ENCODE results near the gene DPCD. TPM values are rescaled to one million over a fixed set of nuclear protein-coding genes. Genes with fewer than 3 reads are reported as not detected.

DPCD gene
- total RNA-seq, 4 donors from 2014 or later, result 8.2 to 15.7 (median 13.5) TPM; not detected in 1

- WGBS, 2 donors (ENCODE audit: low coverage in 1 of 2), result 83% methylated on average over 13 of the region's 13 CpGs; no CpG with 5 or more reads in 1 of the 2 donors
- Histone ChIP-seq H3K27me3 (no peaks in the 10 kb centered on the region), H3K36me3 (peaks cover 0 to 3% (median 0%) of the 10 kb centered on the region in 4 donors), H3K4me3 (no peak overlapping the region), H3K4me1 (no peaks in the 10 kb centered on the region), H3K9me3 (no peaks in the 10 kb centered on the region), H3K27ac (no peak overlapping the region)
- TF ChIP-seq EP300 (IDR thresholded peaks at IDR 0.05; ENCODE audit: low read depth) (no peak), POLR2AphosphoS5 (IDR thresholded peaks at IDR 0.05) (no peak), CTCF (IDR thresholded peaks at IDR 0.05) (no peak), POLR2A (IDR thresholded peaks at IDR 0.05) (no peak)
- in situ Hi-C loops (cut with MboI; ENCODE audit: low pct_ligation_motif_present in 1 of 4, low pct_unique_long_range_greater_than_20kb in 1 of 4, low sequenced_read_pairs in 3 of 4) (no loop called here), intact Hi-C loops (cut with DNase I; ENCODE audit: low total_unique reads) (no loop called here)
- no peak for DNase-seq
Observed at GRCh38 chr10:101578803-101579515, 9.2 kb upstream of the DPCD start.

GRCh38 chr10:101579516-101579870 lies 8.6 kb upstream of the DPCD start:
- in situ Hi-C loops (cut with MboI; ENCODE audit: low pct_ligation_motif_present in 1 of 4, low pct_unique_long_range_greater_than_20kb in 1 of 4, low sequenced_read_pairs in 3 of 4), result no loop called here
- intact Hi-C loops (cut with DNase I; ENCODE audit: low total_unique reads), result no loop called here
- Histone ChIP-seq H3K9me3 (no peaks in the 10 kb centered on the region), H3K4me3 (no peak overlapping the region), H3K27me3 (no peaks in the 10 kb centered on the region), H3K27ac (no peak overlapping the region), H3K36me3 (peaks cover 0 to 3% (median 0%) of the 10 kb centered on the region in 4 donors), H3K4me1 (no peaks in the 10 kb centered on the region)
- DNase-seq, result no peak
- TF ChIP-seq CTCF (IDR thresholded peaks at IDR 0.05) (no peak), EP300 (IDR thresholded peaks at IDR 0.05; ENCODE audit: low read depth) (no peak), POLR2A (IDR thresholded peaks at IDR 0.05) (no peak), POLR2AphosphoS5 (IDR thresholded peaks at IDR 0.05) (no peak)
- WGBS, 2 donors (ENCODE audit: low coverage in 1 of 2), result 97% methylated on average over 12 of the region's 12 CpGs; no CpG with 5 or more reads in 1 of the 2 donors

GRCh38 chr10:101580486-101581399 lies 7.4 kb upstream of the DPCD start:
- Histone ChIP-seq H3K27ac (no peak overlapping the region), H3K9me3 (no peaks in the 10 kb centered on the region), H3K27me3 (no peaks in the 10 kb centered on the region), H3K36me3 (peaks cover 0 to 3% (median 0%) of the 10 kb centered on the region in 4 donors), H3K4me3 (no peak overlapping the region), H3K4me1 (no peaks in the 10 kb centered on the region)
- in situ Hi-C loops (cut with MboI; ENCODE audit: low pct_ligation_motif_present in 1 of 4, low pct_unique_long_range_greater_than_20kb in 1 of 4, low sequenced_read_pairs in 3 of 4), result no loop called here
- TF ChIP-seq CTCF (IDR thresholded peaks at IDR 0.05) (no peak), EP300 (IDR thresholded peaks at IDR 0.05; ENCODE audit: low read depth) (no peak), POLR2AphosphoS5 (IDR thresholded peaks at IDR 0.05) (no peak), POLR2A (IDR thresholded peaks at IDR 0.05) (no peak)
- 83 to 97% methylated on average over 4 to 9 of the region's 10 CpGs for WGBS, 2 donors (ENCODE audit: low coverage in 1 of 2)
- no peak for DNase-seq
- intact Hi-C loops (cut with DNase I; ENCODE audit: low total_unique reads), result no loop called here

- no peak overlapping the region for H3K4me3 ChIP-seq
- peaks cover 4 to 20% (median 16%) of the 10 kb centered on the region in 4 donors for H3K4me1 ChIP-seq
- intact Hi-C loops (cut with DNase I; ENCODE audit: low total_unique reads), result no loop called here
- in situ Hi-C loops (cut with MboI; ENCODE audit: low pct_ligation_motif_present in 1 of 4, low pct_unique_long_range_greater_than_20kb in 1 of 4, low sequenced_read_pairs in 3 of 4), result no loop called here
- no peaks in the 10 kb centered on the region for H3K36me3 ChIP-seq
- no peak for TF ChIP-seq POLR2A (IDR thresholded peaks at IDR 0.05)
- TF ChIP-seq EP300 (IDR thresholded peaks at IDR 0.05; ENCODE audit: low read depth), result no peak
- no peak for TF ChIP-seq POLR2AphosphoS5 (IDR thresholded peaks at IDR 0.05)
- no peak for TF ChIP-seq CTCF (IDR thresholded peaks at IDR 0.05)
- H3K27ac ChIP-seq, result no peak overlapping the region
- H3K9me3 ChIP-seq, result no peaks in the 10 kb centered on the region
- 91 to 96% methylated on average over 6 to 9 of the region's 9 CpGs for WGBS, 2 donors (ENCODE audit: low coverage in 1 of 2)
- no peaks in the 10 kb centered on the region for H3K27me3 ChIP-seq
- no peak for DNase-seq
Observed at GRCh38 chr10:101585841-101586240, 2.3 kb upstream of the DPCD start.
